NCI-H2171 treated with DMSO at 0.1 percent for 48 hours (cell line): ENCODE measurements around the gene CYB561.
A peak's percentile ranks its signal among the peaks of the same experiment; 100 is the strongest.

Experiments used
- DNase-seq: peaks from one replicate; lab custom pipeline; 2025; lab: John Stamatoyannopoulos, UW

The CYB561 gene

GRCh38 chr17:63412234-63412633 lies 33.9 kb downstream of the CYB561 start:
- DNase-seq = no peak

GRCh38 chr17:63407741-63408330 lies 38.3 kb downstream of the CYB561 start:
- DNase-seq = no peak

GRCh38 chr17:63406689-63407330 lies 39.3 kb downstream of the CYB561 start:
- peak; percentile 85 for DNase-seq

- peak; percentile 66 for DNase-seq
Observed at GRCh38 chr17:63405741-63406261, 40.3 kb downstream of the CYB561 start.

GRCh38 chr17:63405020-63405419 lies 41.1 kb downstream of the CYB561 start:
- no peak for DNase-seq

GRCh38 chr17:63402431-63403212 lies 43.5 kb downstream of the CYB561 start:
- no peak for DNase-seq

- DNase-seq = peak; percentile 2
Observed at GRCh38 chr17:63399856-63400255, 46.2 kb downstream of the CYB561 start.

- DNase-seq = no peak
Observed at GRCh38 chr17:63399316-63399715, 46.8 kb downstream of the CYB561 start.

GRCh38 chr17:63398680-63399079 lies 47.4 kb downstream of the CYB561 start:
- no peak for DNase-seq

GRCh38 chr17:63395075-63395805 lies 50.9 kb downstream of the CYB561 start:
- no peak for DNase-seq

- no peak for DNase-seq
Observed at GRCh38 chr17:63390090-63390489, 56.0 kb downstream of the CYB561 start.

GRCh38 chr17:63387656-63388340 lies 58.3 kb downstream of the CYB561 start:
- no peak for DNase-seq

- no peak for DNase-seq
Observed at GRCh38 chr17:63382826-63383225, 63.3 kb downstream of the CYB561 start.
